Loucy (cell line): ENCODE results near the gene ODAD3.

Experiments used
- H2AFZ ChIP-seq: fragments of 200-600 bp; sonication (generic); 2 replicates; pipeline ENCODE4 v1.6.0; 2016; ENCODE audit warnings: antibody characterized with exemption, mild to moderate bottlenecking, low read length, moderate library complexity
- H3F3A ChIP-seq: fragments of 200-600 bp; 2 replicates; pipeline ENCODE4 v1.6.0; 2016; ENCODE audit warnings: antibody characterized with exemption, low read depth, mild to moderate bottlenecking
- H3K27me3 ChIP-seq: fragments of 200-600 bp; sonication (generic); 2 replicates; pipeline ENCODE4 v1.6.1; 2014; ENCODE audit warnings: low read length, mild to moderate bottlenecking; ENCODE audit not compliant: insufficient read depth, poor library complexity, severe bottlenecking
- H3K36me3 ChIP-seq: fragments of 200-600 bp; sonication (generic); 2 replicates; pipeline ENCODE4 v1.6.1; 2016; ENCODE audit warnings: low read length; ENCODE audit not compliant: insufficient read depth
- H3K4me1 ChIP-seq: fragments of 200-600 bp; sonication (generic); 2 replicates; pipeline ENCODE4 v1.5.1; 2014; ENCODE audit warnings: low read length, mild to moderate bottlenecking; ENCODE audit not compliant: insufficient read depth, poor library complexity, severe bottlenecking
- H3K4me2 ChIP-seq: fragments of 200-600 bp; sonication (generic); 2 replicates; pipeline ENCODE4 v1.6.0; 2014; ENCODE audit warnings: antibody characterized with exemption, low read length, low read depth, mild to moderate bottlenecking; ENCODE audit not compliant: poor library complexity, severe bottlenecking
- H3K4me3 ChIP-seq: fragments of 200-600 bp; sonication (generic); 2 replicates; pipeline ENCODE4 v1.5.1; 2014; ENCODE audit warnings: low read length, mild to moderate bottlenecking, mixed read lengths; ENCODE audit not compliant: poor library complexity, severe bottlenecking
- H3K79me2 ChIP-seq: fragments of 200-600 bp; sonication (generic); 2 replicates; pipeline ENCODE4 v1.6.1; 2014; ENCODE audit warnings: low read length; ENCODE audit not compliant: insufficient read depth
- H3K9ac ChIP-seq: fragments of 200-600 bp; sonication (generic); 2 replicates; pipeline ENCODE4 v1.6.0; 2014; ENCODE audit warnings: mild to moderate bottlenecking, low read depth, low read length, moderate library complexity; ENCODE audit not compliant: poor library complexity, severe bottlenecking
- H3K9me2 ChIP-seq: fragments of 200-600 bp; sonication (generic); replicated peaks from 2 replicates; pipeline ENCODE4 v1.6.1; 2016; ENCODE audit warnings: low read depth, low read length, mixed read lengths
- H3K9me3 ChIP-seq: fragments of 200-600 bp; sonication (generic); 2 replicates; pipeline ENCODE4 v1.6.1; 2014; ENCODE audit warnings: mild to moderate bottlenecking, antibody characterized with exemption, low read length, low read depth; ENCODE audit not compliant: insufficient read depth
- H4K20me1 ChIP-seq: fragments of 200-600 bp; sonication (generic); 2 replicates; pipeline ENCODE4 v1.6.0; 2014; ENCODE audit warnings: antibody characterized with exemption, low read length, mild to moderate bottlenecking; ENCODE audit not compliant: insufficient read depth, poor library complexity, severe bottlenecking
- CTCF ChIP-seq: fragments of 200-600 bp; sonication (generic); conservative IDR thresholded peaks from 2 replicates; pipeline ENCODE4 v1.5.1; 2014; ENCODE audit warnings: mild to moderate bottlenecking, antibody characterized with exemption, low read length
- EZH2phosphoT487 ChIP-seq: fragments of 200-600 bp; IDR thresholded peaks from 2 replicates; pipeline ENCODE4 v1.6.1; 2018; ENCODE audit warnings: antibody characterized with exemption, mild to moderate bottlenecking, moderate library complexity, borderline replicate concordance

Gene ODAD3

GRCh38 chr19:11400798-11401197 is 34.1 kb downstream of the ODAD3 start:
- Histone ChIP-seq H3F3A (no peaks in the 10 kb centered on the region), H3K4me1 (no peaks in the 10 kb centered on the region), H3K4me3 (no peak overlapping the region), H3K9me2 (no peaks in the 10 kb centered on the region), H4K20me1 (no peaks in the 10 kb centered on the region), H3K9ac (no peak overlapping the region), H3K36me3 (no peaks in the 10 kb centered on the region), H3K27me3 (no peaks in the 10 kb centered on the region), H3K4me2 (no peak overlapping the region), H3K9me3 (no peaks in the 10 kb centered on the region), H3K79me2 (no peaks in the 10 kb centered on the region), H2AFZ (no peak overlapping the region)
- TF ChIP-seq CTCF: no peak
- no peak for TF ChIP-seq EZH2phosphoT487

- no peak for TF ChIP-seq EZH2phosphoT487
- no peak for TF ChIP-seq CTCF
- Histone ChIP-seq H3K9ac (no peak overlapping the region), H3K9me2 (no peaks in the 10 kb centered on the region), H3K9me3 (no peaks in the 10 kb centered on the region), H4K20me1 (no peaks in the 10 kb centered on the region), H3K4me1 (no peaks in the 10 kb centered on the region), H3K4me3 (no peak overlapping the region), H3K79me2 (no peaks in the 10 kb centered on the region), H3K27me3 (no peaks in the 10 kb centered on the region), H3F3A (no peaks in the 10 kb centered on the region), H3K4me2 (no peak overlapping the region), H2AFZ (no peak overlapping the region), H3K36me3 (no peaks in the 10 kb centered on the region)
Observed at GRCh38 chr19:11399667-11400066, 35.3 kb downstream of the ODAD3 start.

GRCh38 chr19:11397089-11397610 is 37.8 kb downstream of the ODAD3 start:
- Histone ChIP-seq H3K27me3 (no peaks in the 10 kb centered on the region), H3K4me3 (no peak overlapping the region), H3K9ac (no peak overlapping the region), H3K9me3 (no peaks in the 10 kb centered on the region), H4K20me1 (no peaks in the 10 kb centered on the region), H3K9me2 (no peaks in the 10 kb centered on the region), H3K36me3 (no peaks in the 10 kb centered on the region), H3K4me1 (no peaks in the 10 kb centered on the region), H3K79me2 (no peaks in the 10 kb centered on the region), H3F3A (no peaks in the 10 kb centered on the region), H3K4me2 (no peak overlapping the region), H2AFZ (no peak overlapping the region)
- TF ChIP-seq CTCF (no peak), EZH2phosphoT487 (no peak)
